Lower leg skin (tissue), 3 donors: Measurements from ENCODE around the gene LMTK2.

Experiments used
- POLR2A ChIP-seq, 2 donors: fragments of 450-650 bp; IDR thresholded peaks; one replicate each; pipeline ENCODE4 v1.6.1; 2016 to 2017; ENCODE audit warnings: antibody characterized with exemption in 2 of 2, mild to moderate bottlenecking in 1 of 2, moderate library complexity in 1 of 2
- TF ChIP-seq, protein P1 (sequence below), 3 donors: fragments of 450-650 bp; IDR thresholded peaks; one replicate each; pipeline ENCODE4 v1.5.1; 2016; ENCODE audit warnings: antibody characterized with exemption in 3 of 3, mild to moderate bottlenecking in 3 of 3, moderate library complexity in 2 of 3

DNA sequence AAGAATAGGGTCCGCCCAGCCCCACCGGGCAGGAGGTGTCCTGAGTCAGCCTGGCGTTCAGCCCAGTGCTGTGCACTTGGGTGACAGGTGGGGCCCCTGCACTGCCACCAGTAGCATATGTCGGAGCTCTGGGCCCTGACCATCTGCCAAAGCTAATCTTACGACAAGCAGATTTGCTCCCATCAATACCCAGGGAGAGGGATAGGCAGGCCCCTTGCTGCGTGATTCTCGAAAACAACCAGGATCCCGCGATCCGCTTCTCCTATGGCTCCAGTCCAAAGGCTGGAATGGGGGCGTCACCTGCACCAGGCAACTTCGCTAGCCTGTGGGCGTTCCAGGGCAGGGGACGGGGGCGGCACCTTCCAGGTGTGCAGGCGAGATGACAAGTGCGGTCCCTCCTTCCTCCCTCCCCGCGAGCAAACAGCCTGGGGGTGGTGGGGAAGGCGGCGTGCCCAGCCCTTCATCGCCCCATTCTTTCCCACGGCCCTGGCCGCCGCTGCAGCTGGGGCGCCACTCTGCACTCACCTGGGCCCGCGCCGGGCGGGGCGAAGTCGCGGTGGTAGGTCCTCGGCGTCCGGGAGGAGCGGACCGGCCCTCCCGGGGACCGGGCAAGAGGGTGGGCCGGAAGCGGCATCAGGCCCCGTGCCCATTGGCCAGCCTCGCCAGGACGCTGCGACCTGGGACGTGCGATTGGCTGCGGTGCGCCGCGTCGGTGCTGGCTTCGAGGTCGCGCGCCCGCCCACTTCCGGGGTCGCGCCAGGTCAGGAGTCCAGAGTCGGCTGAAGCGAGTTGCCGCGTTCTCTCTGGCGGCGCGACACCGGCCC lies 145.2 kb downstream of the LMTK2 start, which contains the start of gene TECPR1:
- TF ChIP-seq, protein P1, sequence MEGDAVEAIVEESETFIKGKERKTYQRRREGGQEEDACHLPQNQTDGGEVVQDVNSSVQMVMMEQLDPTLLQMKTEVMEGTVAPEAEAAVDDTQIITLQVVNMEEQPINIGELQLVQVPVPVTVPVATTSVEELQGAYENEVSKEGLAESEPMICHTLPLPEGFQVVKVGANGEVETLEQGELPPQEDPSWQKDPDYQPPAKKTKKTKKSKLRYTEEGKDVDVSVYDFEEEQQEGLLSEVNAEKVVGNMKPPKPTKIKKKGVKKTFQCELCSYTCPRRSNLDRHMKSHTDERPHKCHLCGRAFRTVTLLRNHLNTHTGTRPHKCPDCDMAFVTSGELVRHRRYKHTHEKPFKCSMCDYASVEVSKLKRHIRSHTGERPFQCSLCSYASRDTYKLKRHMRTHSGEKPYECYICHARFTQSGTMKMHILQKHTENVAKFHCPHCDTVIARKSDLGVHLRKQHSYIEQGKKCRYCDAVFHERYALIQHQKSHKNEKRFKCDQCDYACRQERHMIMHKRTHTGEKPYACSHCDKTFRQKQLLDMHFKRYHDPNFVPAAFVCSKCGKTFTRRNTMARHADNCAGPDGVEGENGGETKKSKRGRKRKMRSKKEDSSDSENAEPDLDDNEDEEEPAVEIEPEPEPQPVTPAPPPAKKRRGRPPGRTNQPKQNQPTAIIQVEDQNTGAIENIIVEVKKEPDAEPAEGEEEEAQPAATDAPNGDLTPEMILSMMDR (IDR thresholded peaks at IDR 0.05) = no peak
- TF ChIP-seq POLR2A (IDR thresholded peaks at IDR 0.05) = no peak
